Measurements from ENCODE around the gene SOCS7.

The SOCS7 gene, protein sequence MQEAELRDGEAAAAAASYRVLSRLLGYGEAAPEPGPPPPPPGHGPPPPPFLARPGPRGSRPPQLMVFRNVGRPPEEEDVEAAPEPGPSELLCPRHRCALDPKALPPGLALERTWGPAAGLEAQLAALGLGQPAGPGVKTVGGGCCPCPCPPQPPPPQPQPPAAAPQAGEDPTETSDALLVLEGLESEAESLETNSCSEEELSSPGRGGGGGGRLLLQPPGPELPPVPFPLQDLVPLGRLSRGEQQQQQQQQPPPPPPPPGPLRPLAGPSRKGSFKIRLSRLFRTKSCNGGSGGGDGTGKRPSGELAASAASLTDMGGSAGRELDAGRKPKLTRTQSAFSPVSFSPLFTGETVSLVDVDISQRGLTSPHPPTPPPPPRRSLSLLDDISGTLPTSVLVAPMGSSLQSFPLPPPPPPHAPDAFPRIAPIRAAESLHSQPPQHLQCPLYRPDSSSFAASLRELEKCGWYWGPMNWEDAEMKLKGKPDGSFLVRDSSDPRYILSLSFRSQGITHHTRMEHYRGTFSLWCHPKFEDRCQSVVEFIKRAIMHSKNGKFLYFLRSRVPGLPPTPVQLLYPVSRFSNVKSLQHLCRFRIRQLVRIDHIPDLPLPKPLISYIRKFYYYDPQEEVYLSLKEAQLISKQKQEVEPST

DNA sequence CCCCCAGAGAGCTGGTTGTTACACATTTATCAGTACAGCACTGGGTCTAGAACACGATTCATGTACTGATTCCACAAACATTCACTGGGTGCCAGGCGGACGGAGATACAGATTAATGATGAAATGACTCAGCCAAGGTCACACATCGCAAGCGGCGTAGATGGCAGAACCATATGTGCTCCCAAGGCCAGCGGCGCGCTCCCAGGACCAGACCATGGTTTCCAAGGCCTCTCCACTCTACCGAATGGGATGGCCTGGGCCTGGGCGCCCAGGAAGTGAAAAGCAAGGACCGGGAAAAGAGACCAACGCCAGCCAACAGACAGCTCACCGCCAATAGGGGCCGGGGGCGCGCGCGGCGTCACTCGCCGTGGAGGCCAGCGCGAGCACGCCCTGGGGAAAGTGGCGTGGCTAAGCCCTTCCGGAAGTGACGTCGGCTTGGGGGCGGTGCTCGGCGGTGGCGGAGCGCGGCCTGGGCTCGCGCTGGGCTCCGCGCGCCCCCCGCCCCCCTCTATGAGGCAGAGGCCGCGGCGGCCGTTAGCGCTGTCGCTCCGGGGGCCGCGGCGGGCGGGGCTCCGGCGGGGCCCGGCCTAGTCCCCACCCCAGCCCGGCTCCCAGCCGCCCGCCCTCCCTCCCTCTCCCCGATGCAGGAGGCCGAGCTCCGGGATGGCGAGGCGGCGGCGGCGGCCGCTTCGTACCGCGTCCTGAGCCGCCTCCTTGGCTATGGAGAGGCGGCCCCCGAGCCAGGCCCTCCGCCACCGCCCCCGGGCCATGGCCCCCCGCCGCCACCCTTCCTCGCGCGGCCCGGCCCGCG lies at the start of gene SOCS7:
Gene SOCS7, plus strand, starts transcription at position 433 of the 811 bp plus-strand sequence. Its CDS starts 209 bp downstream, at position 642.
- DNase-seq (ENCODE audit: low spot score), result peak; percentile 97

DNA sequence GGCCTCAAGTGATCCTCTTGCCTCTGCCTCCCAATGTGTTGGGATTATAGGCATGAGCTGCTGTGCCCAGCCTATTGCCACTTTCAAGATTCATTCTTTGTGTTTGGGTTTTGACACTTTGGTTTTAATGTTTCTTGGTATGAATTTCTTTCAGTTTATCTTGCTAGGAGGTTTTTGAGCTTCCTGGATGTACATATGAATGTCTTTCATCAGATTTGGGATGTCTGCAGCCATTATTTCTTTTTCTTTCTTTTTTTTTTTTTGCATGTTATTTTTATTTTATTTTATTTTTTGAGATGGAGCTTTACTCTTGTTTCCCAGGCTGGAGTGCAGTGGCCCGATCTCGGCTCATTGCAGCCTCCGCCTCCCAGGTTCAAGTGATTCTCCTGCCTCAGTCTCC lies 36.1 kb upstream of the SOCS7 start:
- DNase-seq (ENCODE audit: low spot score), result no peak

DNA sequence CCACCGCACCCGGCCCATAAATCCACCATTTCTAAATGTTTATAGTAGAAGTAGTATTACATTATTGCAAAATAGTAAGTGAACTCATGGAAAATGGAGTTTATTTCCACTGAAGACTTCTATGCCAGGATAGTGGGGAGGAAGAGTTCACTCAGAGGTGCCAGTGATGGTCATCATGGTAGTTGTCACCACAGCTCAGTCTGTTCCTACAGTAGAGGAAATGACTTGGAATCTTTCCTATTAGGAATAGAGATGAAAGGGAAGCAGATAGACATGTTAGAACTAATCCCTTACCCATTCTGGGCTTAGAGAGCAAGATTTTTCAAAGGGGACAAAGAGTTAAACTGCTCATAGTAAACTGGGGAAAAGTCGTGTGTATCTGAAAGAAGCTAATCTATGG lies 34.6 kb upstream of the SOCS7 start:
- DNase-seq (ENCODE audit: low spot score), result no peak

DNA sequence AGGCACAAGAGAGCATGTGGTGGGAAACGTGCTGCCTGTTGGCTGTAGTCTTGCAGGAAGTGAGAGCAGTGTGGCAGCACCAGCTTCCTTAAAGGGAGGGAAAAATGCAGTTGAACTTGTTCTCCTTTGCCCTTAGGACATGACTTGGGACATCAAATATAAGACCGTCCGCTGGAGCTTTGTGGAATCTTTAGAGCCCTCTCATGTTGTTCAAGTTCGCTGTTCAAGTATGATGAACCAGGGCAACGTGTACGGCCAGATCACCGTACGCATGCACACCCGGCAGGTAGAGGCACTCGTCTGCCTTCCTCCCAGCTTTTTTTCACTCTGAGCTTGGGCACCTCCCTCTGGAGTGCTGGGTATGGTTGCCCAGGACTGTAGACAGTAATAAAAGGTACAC lies 31.2 kb upstream of the SOCS7 start:
- DNase-seq (ENCODE audit: low spot score), result peak; percentile 40

DNA sequence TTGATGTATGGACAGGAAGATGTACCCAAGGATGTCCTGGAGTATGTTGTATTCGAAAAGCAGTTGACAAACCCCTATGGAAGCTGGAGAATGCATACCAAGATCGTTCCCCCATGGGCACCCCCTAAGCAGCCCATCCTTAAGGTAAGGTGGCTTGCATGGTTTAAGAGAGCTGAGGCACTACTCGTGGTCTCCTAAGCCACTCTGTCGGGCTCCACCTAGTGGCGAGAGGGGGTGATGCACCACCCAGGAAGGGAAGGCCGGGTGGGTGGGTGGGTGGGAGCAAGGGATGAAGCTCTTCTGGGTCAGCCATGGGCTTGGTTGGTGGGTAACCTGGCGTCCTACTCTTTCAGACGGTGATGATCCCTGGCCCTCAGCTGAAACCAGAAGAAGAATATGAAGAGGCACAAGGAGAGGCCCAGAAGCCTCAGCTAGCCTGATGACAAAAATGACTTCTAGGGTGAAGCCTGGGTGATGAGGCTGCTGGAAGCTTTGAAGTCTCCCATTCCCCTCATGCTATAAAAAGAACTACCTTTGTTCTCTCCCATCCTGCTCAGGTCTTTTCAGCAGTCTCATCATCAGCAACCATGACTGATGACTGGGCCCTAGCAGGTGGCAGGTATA lies 29.4 kb upstream of the SOCS7 start:
- peak; percentile 83 for DNase-seq (ENCODE audit: low spot score)

DNA sequence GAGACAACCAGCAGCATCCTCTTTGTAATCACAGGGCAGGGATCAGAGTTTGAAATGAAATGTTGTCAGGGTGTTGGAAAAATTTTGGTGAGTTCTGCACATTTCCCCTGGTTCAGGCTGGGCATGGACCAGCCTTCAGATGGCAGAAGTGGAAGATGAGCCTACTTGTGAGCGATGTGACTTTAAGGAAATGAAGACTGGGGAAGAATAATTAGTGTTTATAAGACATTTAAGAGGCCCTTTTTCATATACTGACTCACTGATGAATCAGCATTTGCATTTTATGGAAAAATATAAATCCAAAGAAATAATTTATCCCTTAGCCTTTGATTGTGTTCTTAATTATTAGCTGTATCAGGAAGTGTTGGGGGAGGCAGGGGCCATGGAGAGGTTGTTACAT lies 28.7 kb upstream of the SOCS7 start:
- no peak for DNase-seq (ENCODE audit: low spot score)

DNA sequence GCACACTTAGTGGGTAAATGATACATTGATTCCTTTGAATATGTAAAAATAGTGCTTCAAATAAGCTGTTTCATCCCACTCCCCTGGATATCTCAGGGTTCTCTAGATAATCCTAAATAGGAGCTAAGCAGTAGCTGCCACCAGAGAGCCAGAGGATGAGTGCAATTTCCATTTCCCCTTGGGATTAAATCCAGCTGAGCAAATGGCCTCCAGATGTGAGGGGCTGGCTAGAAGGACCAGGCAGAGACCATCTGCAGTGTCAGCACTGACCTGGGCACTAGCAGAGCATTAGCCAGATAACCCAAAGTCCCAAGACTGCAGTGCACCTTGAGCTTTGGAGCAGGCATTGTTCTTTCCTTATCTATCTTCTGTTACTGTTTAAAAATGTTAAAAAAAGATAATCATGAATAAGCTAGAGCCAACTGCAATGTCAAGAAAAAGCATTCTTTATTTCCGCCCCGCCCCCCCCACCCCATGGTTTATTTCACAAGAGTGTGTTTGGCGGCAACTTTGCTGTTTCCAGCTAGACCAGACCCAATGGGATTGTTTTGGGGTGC lies 27.4 kb upstream of the SOCS7 start:
- peak; percentile 44 for DNase-seq (ENCODE audit: low spot score)

DNA sequence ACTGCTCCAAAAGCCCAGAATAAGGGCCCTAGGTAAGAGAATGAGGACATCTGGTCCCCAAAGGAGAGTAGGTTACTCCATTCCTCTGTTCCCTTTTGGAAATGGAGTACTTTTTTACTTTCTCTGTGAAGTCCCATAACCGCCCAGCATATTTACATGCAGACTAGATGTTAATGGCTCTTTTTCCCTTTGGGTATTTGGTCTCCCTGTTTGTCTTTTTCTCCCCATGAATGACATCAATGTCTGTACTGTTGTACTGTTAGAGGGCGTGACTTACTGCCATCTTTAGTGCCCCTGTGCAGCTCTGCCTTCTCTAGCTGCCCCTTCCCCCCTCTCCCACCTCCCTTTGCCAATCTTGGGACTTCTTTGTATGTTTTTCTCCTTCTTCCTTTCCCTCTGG lies 26.9 kb upstream of the SOCS7 start:
- no peak for DNase-seq (ENCODE audit: low spot score)

DNA sequence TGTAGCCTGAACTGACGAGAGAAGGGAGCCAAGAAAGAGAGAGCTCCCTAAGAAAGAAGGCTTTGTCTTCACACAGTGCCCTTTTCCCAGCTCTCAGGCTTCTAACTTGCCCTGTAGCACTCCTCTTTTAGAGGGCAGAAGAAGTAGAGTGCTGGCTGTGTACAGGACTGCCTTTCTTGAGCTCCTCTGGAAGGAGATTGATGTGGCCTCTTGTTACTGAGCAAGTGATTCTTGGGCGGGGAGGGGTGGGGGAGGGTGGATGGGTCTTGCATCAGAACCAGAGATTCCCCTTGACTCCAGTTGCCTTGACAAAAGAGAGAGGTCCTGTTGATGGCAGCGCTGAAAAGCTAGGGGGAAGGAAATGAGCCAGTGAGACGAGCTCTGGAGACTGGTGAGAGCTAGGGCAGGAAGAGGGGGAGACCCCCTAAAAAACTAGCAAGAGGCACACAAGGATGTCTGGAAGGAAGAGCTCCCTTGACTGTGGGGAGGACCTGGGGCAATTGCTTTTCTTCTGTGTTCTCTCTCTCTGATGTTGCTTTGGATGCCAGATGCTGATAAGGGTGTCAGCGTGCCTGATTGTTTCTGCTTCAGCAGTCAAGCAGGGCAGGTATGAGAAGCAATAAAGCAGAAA lies 26.3 kb upstream of the SOCS7 start:
- peak; percentile 53 for DNase-seq (ENCODE audit: low spot score)

DNA sequence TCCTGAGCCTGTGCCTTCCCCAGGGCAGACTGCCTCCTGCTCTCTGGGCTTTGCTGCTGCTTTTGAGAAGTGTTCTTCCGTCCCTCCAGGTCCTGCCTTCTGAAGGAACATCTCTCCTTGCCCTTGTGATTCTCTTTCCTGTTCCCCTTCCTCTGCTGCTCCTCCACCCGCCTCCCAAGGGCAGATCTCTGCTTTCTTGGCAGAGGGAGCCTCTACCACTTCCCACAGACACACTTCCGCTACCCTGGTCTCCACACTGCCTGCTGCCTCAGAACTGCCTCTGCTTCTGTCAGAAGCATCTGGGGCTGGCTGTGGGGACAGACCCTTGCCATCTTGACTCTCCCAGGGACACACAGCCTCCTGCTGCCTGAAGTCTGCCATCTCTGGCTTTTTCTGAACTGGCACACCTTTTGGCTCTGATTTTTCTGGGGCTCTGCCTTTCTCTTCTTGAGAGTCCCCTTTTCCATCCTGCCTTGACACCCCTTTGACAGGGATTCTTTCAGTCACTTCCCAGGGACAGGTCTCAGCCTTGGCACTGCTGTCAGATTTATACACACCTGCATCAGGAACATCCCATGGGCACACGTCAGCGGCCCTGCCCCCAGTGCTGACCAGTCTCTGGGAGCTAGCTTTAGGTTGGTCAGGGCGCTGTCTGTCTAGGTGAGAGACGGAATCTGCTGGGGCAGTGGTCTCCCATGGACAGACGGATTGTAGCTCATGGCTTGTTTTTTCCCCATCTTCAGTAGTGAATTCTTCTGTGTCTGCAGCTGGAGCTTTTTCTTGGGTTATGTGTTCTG lies 24.4 kb upstream of the SOCS7 start:
- DNase-seq (ENCODE audit: low spot score), result peak; percentile 43

DNA sequence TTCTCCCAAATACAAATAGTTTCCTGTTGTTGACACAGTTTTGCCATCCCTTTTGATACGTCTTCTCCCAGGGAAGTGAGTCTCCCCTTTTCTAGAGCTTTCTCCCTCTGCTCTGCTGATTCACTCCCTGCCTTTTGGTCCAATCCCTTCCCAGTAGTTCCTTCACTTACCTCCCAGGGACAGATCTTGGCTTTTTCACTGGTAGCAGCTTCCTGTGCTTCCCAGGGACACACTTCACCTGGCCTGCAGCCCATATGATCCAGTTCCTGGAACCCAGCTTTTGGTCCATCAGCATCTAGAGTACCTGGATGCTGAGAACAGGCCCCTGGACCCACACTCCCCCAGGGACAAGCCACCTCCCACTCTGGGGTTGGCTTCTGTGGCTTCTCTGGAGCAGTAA lies 23.7 kb upstream of the SOCS7 start:
- DNase-seq (ENCODE audit: low spot score), result no peak

DNA sequence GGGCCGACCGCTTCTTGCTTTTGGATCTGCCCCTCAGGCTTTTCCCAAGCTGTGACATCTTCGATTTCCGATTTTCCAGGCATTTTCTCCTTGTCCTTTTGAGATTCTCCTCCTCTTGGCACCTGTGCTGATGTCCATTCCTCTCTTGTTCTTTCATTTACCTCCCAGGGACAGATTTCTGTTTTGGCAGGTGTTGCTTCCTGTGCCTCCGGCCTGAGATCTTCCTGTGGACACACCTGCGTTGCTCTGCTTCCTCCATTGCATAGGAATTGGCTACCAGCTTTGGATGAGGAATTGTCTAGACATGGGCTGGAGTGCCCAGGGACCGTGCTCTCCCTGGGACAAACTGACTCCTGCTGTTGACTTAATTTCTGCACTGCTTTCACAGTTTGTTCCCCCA lies 23.0 kb upstream of the SOCS7 start:
- DNase-seq (ENCODE audit: low spot score), result peak; percentile 32

DNA sequence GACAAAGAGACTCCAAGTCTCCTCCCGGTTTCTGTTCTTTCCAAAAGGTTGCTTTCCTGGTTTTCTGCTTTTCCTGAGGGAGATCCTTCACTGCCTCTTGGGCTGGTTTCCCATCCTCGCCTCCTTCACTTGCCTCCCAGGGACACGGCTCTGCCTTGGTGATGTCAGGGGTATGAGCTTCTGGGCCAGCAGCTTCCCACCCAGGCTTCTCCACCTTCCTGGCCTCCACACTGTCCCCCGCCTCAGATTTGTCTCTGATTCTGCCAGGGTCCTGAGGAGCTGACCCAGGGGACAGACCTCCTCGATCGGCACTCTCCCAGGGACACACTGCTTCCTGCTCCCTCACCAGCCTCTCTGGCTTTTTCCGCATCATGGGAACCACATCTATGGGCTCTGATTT lies 22.4 kb upstream of the SOCS7 start:
- DNase-seq (ENCODE audit: low spot score), result no peak

DNA sequence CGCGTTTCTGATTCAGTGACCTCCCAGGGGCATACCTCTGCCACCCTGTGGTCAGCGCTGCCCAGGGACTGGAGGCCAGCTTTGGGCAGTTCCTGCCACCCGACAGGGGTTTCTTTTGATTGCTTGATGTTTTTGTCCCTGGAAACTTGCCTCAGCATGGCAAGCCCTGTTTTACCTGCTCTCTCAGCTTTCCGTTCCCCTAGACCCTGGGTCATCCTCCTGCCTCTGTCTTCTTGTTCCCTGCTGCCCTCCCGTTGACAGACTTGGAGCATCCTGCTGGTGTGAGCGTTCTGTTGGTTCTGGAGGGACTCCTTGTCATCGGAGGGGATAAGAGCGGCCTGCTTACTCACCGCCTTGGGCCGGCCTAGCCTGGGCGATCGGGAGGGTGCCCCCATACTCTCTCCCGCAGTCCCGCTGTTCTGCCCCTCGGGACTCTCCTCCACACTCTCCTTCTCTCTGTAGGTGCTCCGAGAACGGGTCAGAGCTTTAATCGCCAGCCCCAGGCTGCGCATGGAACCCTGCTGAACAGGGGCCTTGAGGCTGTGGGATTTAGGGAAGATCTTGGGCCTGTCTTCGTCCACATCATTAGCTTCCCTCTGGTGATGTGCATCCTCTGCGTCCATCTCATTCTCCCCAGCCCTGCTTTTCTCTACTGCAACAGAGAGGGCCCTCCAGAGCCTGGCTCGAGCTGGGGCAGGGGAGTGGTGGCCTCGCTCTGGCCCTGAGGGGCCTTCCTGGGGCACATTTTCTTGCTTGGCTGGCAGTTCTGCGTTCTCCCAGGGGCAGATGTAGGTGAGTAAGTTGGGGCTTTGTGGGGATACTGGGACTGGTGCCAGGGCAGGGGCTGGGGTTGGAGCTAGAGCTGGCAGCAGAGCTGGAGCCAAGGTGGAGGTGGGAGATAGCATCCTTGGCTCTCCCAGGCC lies 21.6 kb upstream of the SOCS7 start:
- DNase-seq (ENCODE audit: low spot score), result peak; percentile 57

DNA sequence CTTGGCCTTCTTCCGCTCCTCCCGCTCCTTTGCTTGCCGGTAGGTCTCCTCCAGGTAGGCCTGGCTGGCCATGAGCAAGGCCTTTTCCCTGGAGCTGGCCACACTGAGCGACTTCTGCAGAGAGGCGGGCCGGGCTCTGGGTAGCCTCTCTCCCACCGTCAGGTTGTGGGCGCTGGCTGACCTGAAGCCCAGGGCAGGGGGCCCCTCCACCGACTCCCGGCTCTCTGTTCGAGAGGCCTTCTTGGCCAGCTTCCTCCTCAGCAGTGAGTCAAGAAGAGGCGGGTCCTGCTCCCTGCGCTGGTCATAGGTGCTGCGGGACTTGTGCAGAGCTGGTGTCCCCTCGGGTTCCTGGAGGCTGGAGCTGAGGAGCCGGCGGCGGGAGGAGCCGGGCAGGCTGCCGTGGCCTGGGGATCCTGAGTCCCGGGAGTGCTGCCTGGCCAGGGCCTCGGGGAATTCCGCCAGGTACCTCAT lies 20.7 kb upstream of the SOCS7 start:
- DNase-seq (ENCODE audit: low spot score), result peak; percentile 50

DNA sequence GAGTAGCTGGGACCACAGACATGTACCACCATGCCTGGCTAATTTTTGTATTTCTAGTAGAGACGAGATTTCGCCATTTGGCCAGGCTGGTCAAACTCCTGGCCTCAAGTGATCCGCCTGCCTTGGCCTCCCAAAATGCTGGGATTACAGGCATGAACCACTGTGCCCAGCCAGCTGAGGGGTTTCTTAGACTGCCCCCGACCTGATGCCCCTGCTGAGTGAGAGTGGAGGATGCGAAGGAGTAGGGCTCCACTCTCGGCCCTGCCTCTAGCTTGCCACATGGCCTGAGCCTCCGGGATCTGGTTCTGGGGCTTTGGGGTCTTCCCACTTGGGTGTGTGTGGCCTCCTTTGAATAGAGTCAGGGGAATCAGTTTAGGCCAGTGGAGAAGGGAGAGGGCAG lies 18.9 kb upstream of the SOCS7 start:
- DNase-seq (ENCODE audit: low spot score), result no peak

DNA sequence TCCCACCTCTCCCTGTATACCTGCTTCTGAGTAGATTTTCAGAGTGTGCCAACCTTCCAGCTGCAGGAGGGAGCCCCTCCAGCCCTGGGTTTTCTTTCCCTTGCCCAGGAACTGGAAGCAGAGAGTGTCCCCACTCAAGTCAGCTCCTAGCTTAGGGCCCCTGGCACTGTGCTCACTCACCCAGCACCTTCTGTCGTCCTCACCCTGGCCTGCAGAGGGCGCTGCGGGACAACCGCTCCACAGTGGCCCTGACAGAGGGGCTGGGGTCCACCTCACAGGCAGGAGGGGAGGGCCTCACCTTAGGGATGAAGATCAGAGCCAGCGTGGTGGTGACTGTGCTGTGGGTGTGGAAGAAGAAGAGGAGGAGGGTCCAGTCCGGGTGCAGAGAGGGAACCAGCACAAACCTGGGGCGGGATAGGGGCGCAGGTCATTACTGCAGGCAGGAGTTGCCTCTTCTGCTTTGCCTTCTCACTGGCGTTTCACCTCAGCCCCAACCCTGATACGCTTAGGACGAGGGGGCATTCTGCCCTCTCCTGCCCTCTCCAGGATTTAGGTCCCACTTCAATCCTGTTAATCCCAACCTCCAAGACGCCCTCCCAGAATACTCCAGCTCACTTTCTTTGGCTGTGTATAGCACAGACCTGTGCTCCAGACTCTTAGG lies 17.9 kb upstream of the SOCS7 start:
- DNase-seq (ENCODE audit: low spot score), result peak; percentile 93

DNA sequence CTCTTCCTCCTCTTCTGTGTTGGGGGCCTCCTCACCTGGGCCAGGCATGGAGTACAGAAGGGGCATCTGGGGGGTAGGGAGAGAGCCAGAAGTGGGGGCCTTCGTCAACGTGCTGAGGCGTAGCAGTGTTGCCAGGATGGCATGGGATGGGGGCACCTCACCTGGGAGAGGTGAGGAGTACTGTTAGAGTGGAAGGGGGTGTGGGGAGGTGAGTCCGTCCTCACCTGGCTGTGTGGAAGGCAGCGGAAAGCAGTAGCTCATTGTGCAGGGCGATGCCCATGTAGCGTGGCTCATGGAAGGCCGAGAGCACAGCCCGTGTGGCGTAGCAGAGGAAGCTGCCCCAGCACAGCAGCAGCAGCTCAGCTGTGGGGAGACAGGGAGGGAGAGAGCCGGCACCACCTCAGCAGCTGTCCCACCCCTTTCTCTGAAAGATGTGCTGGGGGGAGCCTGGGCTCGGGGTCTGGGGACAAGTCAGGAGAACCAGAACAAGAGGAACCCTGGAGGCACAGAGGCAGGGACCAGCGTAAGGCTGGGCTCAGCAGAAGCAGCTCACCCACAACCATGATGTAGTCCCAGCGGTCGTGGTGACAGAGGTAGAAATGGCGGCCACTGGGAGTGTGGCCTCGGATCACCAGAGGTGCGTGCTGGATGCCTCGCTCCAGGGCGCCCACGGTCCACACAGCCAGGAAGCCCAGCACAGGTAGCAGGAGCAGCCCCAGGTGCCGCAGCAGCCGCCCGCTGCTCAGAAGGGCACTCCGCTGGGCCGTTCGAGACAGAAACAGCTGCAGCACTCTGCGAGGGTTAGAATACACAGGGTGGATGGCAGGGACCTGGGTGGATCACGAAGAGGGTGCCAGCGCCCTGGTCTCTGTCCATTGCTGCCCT lies 16.9 kb upstream of the SOCS7 start:
- DNase-seq (ENCODE audit: low spot score), result no peak
